Right atrium auricular region (tissue), 2 donors: ENCODE data around the gene C19orf67. TPM values are rescaled to one million over a fixed set of nuclear protein-coding genes. Genes with fewer than 3 reads are reported as not detected.

Experiments used
- DNase-seq: peaks from one replicate; pipeline ENCODE4 v3.0.0-alpha.2; 2019; ENCODE audit warnings: low spot score
- H3K27ac ChIP-seq, 2 donors: fragments of 200-600 bp; sonication (generic); 1 replicate in 1 of 2; 2 replicates in 1 of 2; pipeline ENCODE4 v1.5.1; 2016 to 2019
- H3K27me3 ChIP-seq, 2 donors: fragments of 200-600 bp; sonication (generic); one replicate each; pipeline versions ENCODE4 v1.5.1 to v1.6.0; 2017 to 2019
- H3K36me3 ChIP-seq: fragments of 200-600 bp; sonication (generic); one replicate; pipeline ENCODE4 v1.5.1; 2016
- H3K4me1 ChIP-seq, 2 donors: fragments of 200-600 bp; sonication (generic); one replicate each; pipeline versions ENCODE4 v1.5.1 to v1.6.0; 2017 to 2019
- H3K4me3 ChIP-seq, 2 donors: fragments of 200-600 bp; sonication (generic); 1 replicate in 1 of 2; 2 replicates in 1 of 2; pipeline ENCODE4 v1.5.1; 2017 to 2019; ENCODE audit warnings: mild to moderate bottlenecking in 1 of 2, moderate library complexity in 1 of 2
- H3K9me3 ChIP-seq, 2 donors: fragments of 200-600 bp; sonication (generic); one replicate each; pipeline ENCODE4 v1.5.1; 2019
- total RNA-seq, 2 donors: library from RNA; depleted of rRNA; stranded (reverse); fragments of >200 nt; gene quantifications; one replicate each; pipeline ENCODE4 v1.1.0, GENCODE V29; 2016
- TF ChIP-seq, protein P1 (sequence below), 2 donors: fragments of 200-600 bp; sonication (generic); IDR thresholded peaks; one replicate each; pipeline ENCODE4 v1.5.1; 2019; ENCODE audit warnings: antibody characterized with exemption in 2 of 2

C19orf67 gene
- total RNA-seq, 2 donors from 2014 or later, result not detected

DNA sequence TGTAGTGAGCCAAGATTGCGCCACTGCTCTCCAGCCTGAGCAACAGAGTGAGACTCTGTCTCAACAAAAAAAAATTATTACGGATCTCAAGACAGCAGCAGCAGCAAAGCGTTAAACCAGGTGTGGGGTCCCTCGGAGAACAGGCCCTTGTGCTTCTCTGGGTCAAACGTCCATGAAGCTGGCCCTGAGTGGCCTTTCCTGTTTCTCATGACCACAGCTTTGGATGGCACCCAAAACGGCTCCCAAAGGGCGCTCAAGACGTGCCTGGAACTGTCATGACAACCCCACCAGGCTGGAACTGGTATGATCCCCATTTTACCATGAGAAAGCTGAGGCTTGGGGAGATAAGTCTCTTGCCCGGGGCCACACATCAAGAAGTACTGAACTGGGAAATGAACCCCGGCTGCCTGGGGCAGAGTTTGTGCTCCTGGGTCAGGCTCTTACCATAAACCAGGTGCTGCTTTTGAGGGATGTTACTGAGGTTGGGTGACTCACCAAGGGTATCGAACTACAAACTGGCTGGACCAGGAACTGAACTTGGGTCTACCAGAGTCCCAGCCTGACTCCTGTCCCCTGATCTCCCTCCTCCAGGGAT lies 16.6 kb upstream of the C19orf67 start:
- Histone ChIP-seq H3K27me3 (no peaks in the 10 kb centered on the region), H3K4me1 (peaks cover 0 to 20% of the 10 kb centered on the region in 2 donors), H3K36me3 (peaks cover 75% of the 10 kb centered on the region), H3K9me3 (no peaks in the 10 kb centered on the region), H3K27ac (peak overlapping the region in 1 of 2 donors; percentile 27), H3K4me3 (no peak overlapping the region)
- DNase-seq, result no peak
- TF ChIP-seq, protein P1, sequence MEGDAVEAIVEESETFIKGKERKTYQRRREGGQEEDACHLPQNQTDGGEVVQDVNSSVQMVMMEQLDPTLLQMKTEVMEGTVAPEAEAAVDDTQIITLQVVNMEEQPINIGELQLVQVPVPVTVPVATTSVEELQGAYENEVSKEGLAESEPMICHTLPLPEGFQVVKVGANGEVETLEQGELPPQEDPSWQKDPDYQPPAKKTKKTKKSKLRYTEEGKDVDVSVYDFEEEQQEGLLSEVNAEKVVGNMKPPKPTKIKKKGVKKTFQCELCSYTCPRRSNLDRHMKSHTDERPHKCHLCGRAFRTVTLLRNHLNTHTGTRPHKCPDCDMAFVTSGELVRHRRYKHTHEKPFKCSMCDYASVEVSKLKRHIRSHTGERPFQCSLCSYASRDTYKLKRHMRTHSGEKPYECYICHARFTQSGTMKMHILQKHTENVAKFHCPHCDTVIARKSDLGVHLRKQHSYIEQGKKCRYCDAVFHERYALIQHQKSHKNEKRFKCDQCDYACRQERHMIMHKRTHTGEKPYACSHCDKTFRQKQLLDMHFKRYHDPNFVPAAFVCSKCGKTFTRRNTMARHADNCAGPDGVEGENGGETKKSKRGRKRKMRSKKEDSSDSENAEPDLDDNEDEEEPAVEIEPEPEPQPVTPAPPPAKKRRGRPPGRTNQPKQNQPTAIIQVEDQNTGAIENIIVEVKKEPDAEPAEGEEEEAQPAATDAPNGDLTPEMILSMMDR (IDR thresholded peaks at IDR 0.05), result no peak

DNA sequence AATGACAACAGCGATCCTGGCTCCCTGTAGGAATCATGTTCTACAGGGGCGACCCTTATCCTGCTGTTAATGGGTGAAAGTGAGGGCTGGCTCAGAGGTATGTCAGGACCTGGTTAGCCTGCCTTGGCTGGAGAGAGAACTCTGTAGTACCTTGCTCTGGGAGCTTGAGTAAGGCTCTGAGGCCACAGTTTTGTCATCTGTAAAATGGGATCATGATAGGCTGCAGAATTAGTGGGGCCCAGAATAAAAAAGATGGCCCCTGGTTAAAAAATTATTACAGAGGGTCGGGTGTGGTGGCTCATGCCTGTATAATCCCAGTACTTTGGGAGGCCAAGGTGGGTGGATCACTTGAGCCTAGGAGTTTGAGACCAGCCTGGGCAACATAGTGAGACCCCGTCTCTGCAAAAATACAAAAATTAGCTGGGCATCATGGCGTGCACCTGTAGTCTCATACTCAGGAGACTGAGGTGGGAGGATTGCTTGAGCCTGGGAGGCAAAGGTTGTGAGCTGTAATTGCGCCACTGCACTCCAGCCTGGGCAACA lies 15.5 kb upstream of the C19orf67 start:
- Histone ChIP-seq H3K36me3 (peaks cover 82% of the 10 kb centered on the region), H3K4me1 (peaks cover 0 to 15% of the 10 kb centered on the region in 2 donors), H3K9me3 (no peaks in the 10 kb centered on the region), H3K27ac (no peak overlapping the region), H3K27me3 (no peaks in the 10 kb centered on the region), H3K4me3 (no peak overlapping the region)
- DNase-seq, result no peak
- TF ChIP-seq, protein P1 (IDR thresholded peaks at IDR 0.05), result no peak

DNA sequence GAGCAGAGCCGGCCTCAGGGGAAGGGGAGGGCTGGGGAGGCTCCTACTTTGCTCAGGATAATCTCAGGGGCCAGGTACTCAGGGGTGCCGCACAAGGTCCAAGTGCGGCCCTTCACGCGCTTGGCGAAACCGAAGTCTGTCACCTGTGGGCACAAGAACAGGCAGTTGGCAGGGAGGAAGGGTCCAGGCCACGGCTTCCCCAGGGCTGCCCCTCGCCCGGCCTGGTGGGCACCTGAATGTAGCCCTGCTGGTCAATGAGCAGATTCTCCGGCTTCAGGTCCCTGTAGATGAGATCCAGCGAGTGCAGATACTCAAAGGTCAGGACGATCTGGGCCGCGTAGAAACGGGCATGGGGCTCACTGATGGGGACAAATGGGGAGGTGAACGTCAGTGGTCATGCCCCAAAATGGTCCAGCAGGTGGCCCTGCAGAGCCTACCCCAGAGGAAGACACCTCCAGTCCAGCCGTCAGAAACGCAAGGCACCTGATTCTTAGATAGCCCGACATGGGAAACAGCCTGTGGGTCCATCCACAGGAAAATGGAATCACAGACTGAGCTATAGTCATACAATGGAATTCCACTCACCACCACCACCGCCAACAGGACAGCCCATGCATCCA lies 12.1 kb upstream of the C19orf67 start:
- peaks cover 0 to 10% of the 10 kb centered on the region in 2 donors for H3K4me1 ChIP-seq
- peaks cover 62% of the 10 kb centered on the region for H3K36me3 ChIP-seq
- H3K27me3 ChIP-seq, result no peaks in the 10 kb centered on the region
- H3K27ac ChIP-seq, result no peak overlapping the region
- TF ChIP-seq, protein P1 (IDR thresholded peaks at IDR 0.05), result peak in 1 of 2 donors; percentile 49
- no peak overlapping the region for H3K4me3 ChIP-seq
- H3K9me3 ChIP-seq, result peaks cover 4 to 11% of the 10 kb centered on the region in 2 donors
- no peak for DNase-seq

DNA sequence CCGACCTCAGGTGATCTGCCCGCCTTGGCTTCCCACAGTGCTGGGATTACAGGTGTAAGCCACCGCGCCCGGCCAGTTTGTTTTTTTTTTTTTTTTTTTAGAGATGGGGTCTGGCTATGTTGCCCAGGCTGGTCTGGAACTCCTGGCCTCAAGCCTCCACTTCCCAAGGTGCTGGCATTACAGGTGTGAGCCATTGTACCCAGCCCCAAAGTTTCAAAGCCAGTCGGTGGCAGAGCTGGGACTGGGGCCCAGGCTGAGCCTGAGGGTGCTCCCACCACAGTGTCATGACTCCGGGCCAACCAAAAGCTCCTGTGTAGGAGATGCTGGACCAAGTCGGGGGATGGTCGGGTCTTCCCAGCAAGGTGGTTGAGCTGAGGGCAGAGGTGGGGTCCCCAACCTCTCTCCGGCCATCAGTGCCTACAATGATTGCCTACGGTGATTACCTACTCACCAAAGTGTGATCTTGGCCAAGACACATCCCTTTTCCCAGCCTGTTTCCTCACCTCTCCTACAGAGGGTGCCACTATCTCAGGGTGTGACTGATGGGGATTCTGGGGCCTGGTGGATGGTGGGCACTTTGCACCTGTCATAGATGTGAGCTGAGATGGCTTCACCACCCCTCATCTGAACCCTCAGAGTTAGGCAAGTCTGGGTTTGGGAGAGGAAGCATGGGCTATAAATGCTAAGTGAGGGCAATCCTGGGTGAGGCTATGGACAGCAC lies 10.8 kb upstream of the C19orf67 start:
- H3K36me3 ChIP-seq, result peaks cover 50% of the 10 kb centered on the region
- peaks cover 4 to 13% of the 10 kb centered on the region in 2 donors for H3K9me3 ChIP-seq
- H3K4me1 ChIP-seq, result peaks cover 0 to 5% of the 10 kb centered on the region in 2 donors
- DNase-seq, result no peak
- no peak overlapping the region for H3K27ac ChIP-seq
- H3K4me3 ChIP-seq, result no peak overlapping the region
- TF ChIP-seq, protein P1 (IDR thresholded peaks at IDR 0.05), result peak in 1 of 2 donors; percentile 18
- no peaks in the 10 kb centered on the region for H3K27me3 ChIP-seq

DNA sequence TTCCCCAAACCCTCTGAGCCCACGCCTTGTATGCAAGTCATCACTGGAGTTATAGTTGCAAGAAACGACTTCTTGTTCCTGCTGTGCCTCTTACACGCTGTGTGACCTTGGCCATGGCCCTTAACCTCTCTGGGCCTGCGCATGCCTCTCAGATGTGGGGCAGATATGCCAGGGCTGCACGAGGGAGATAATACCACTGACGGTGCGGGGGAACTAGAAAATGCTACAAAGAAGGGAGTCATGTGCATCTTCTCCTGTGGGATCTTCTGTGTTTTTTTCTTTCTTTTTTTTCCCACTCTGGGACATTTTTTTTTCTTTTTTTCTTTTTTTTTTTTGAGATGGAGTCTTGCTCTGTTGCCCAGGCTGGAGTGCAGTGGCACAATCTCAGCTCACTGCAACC lies 9.3 kb upstream of the C19orf67 start:
- Histone ChIP-seq H3K4me3 (no peak overlapping the region), H3K9me3 (peaks cover 4 to 13% of the 10 kb centered on the region in 2 donors), H3K4me1 (peaks cover 0 to 7% of the 10 kb centered on the region in 2 donors), H3K27me3 (no peaks in the 10 kb centered on the region), H3K27ac (no peak overlapping the region), H3K36me3 (peaks cover 34% of the 10 kb centered on the region)
- DNase-seq, result no peak
- TF ChIP-seq, protein P1 (IDR thresholded peaks at IDR 0.05), result no peak
